ENCODE measurements around the gene GPBP1L1. TPM values are rescaled to one million over a fixed set of nuclear protein-coding genes. Genes with fewer than 3 reads are reported as not detected.

The GPBP1L1 gene
- total RNA-seq, 1 experiment from 2014 or later: 116 TPM

DNA sequence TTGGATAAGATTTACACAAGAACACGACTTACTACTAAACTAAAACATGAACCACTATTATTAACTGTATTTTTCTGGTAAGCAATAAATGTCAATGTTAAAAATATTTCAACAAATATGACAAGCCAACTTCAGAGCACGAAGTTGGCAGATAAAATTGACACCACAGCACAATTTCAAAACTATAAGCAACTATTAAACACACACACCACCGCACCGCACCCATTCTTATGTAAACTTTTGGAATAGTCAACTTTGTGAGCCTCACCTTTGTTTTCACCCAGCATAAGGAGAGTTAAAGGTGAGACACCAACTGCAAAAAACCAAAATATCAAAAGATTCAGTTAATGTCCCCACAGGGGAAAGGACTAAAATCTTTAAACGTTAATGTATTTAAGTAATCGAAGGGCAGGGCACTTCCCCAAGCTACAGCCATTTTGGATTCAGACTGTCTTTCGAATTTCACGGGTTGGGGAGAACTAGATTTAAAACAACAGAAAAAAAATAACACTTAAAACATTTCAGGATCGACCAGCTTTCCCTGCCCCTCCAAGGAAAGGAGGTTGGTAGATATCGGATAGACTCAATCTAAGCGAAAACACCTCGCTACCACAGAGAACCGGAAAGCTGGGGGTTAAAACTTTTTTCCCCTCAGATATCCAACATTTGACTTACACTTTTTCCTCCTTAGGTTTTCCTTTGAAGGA is 872 bp downstream of the GPBP1L1 start:
- Mint-ChIP-seq H3K27ac (ENCODE audit: low read depth, unreplicated experiment) (peak overlapping the region; percentile 100), H3K4me1 (ENCODE audit: insufficient read depth, unreplicated experiment) (peaks cover 23% of the 10 kb centered on the region), H3K36me3 (ENCODE audit: insufficient read depth, unreplicated experiment) (peaks cover 45% of the 10 kb centered on the region), H3K4me3 (ENCODE audit: unreplicated experiment) (peak overlapping the region; percentile 91), H3K27me3 (ENCODE audit: insufficient read depth, unreplicated experiment) (no peaks in the 10 kb centered on the region), H3K9me3 (ENCODE audit: unreplicated experiment) (no peaks in the 10 kb centered on the region)
- ChIA-PET POLR2A (interaction anchor here (0.7 to 5.1 kb wide), 48 partner anchors 9 to 964 kb away, joined by 3 to 57 read pairs (median 5); partner anchors contain the start of genes AKR1A1, CCDC163, HECTD3 and LRRC41), CTCF (interaction anchor here (0.5 to 1.0 kb wide), 5 partner anchors 21 to 559 kb away, joined by 3 read pairs; no protein-coding TSS in a partner anchor)
- peak; percentile 41 for DNase-seq (ENCODE audit: unreplicated experiment)
- BruUV-seq (replicated peaks): no TSS peak
- TF ChIP-seq, protein P1, sequence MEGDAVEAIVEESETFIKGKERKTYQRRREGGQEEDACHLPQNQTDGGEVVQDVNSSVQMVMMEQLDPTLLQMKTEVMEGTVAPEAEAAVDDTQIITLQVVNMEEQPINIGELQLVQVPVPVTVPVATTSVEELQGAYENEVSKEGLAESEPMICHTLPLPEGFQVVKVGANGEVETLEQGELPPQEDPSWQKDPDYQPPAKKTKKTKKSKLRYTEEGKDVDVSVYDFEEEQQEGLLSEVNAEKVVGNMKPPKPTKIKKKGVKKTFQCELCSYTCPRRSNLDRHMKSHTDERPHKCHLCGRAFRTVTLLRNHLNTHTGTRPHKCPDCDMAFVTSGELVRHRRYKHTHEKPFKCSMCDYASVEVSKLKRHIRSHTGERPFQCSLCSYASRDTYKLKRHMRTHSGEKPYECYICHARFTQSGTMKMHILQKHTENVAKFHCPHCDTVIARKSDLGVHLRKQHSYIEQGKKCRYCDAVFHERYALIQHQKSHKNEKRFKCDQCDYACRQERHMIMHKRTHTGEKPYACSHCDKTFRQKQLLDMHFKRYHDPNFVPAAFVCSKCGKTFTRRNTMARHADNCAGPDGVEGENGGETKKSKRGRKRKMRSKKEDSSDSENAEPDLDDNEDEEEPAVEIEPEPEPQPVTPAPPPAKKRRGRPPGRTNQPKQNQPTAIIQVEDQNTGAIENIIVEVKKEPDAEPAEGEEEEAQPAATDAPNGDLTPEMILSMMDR (IDR thresholded peaks at IDR 0.05; ENCODE audit: unreplicated experiment): no peak
- intact Hi-C loops (cut with micrococcal nuclease): loop anchor here (1.0 to 10.0 kb wide), 4 partner anchors 41 to 195 kb away; partner anchors contain the start of gene MAST2

DNA sequence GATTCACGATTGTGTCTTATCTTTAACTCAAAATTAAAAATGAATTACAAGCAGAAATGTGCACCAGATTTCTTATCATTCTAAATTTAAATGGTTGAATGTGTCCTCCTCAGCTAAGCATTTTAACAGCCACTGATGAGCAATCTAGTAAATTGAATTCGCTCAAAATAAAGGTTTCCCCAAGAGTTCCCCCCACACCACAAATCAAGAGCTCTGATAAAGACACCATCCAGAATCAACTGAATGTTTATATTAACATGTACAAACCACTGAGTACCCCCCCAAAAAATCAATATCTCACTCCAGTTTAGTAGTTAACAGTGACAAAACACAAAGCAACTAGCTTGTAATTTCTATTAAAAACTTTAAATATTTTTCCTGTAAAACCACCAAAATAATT is 1.9 kb downstream of the GPBP1L1 start:
- BruUV-seq (replicated peaks): no TSS peak
- Mint-ChIP-seq H3K4me1 (ENCODE audit: insufficient read depth, unreplicated experiment) (peaks cover 26% of the 10 kb centered on the region), H3K9me3 (ENCODE audit: unreplicated experiment) (no peaks in the 10 kb centered on the region), H3K36me3 (ENCODE audit: insufficient read depth, unreplicated experiment) (peaks cover 41% of the 10 kb centered on the region), H3K27me3 (ENCODE audit: insufficient read depth, unreplicated experiment) (no peaks in the 10 kb centered on the region), H3K27ac (ENCODE audit: low read depth, unreplicated experiment) (peak overlapping the region; percentile 100), H3K4me3 (ENCODE audit: unreplicated experiment) (peak overlapping the region; percentile 91)
- CTCF ChIA-PET: interaction anchor here (0.6 kb wide), 1 partner anchor 66 kb away, joined by 3 read pairs; no protein-coding TSS in a partner anchor
- TF ChIP-seq, protein P1 (IDR thresholded peaks at IDR 0.05; ENCODE audit: unreplicated experiment): no peak
- intact Hi-C loops (cut with micrococcal nuclease): loop anchor here (10.0 kb wide), 1 partner anchor 170 kb away; no protein-coding TSS in a partner anchor
- DNase-seq (ENCODE audit: unreplicated experiment): no peak
- POLR2A ChIA-PET: interaction anchor here (0.7 to 5.1 kb wide), 8 partner anchors 13 to 295 kb away, joined by 3 to 57 read pairs (median 3); partner anchors contain the start of genes MAST2 and PRDX1

DNA sequence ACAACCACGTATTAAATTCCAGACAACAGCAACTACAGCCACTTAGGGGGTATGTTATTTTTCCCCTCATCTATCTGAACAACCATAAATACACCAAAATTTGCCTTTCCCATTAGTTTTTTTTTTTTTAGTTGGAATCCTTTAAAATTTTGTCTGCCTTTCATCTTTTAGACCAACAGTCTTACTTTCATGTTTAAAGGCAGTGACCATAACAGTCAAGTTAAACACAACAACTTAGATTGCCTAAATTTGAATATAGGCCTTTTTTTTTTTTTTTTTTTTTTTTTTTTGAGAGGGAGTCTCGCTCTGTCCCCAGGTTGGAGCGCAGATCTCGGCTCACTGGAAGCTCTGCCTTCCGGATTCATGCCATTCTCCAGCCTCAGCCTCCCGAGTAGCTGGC is 3.4 kb downstream of the GPBP1L1 start:
- TF ChIP-seq, protein P1 (IDR thresholded peaks at IDR 0.05; ENCODE audit: unreplicated experiment): no peak
- intact Hi-C loops (cut with micrococcal nuclease): loop anchor here (10.0 kb wide), 1 partner anchor 168 kb away; no protein-coding TSS in a partner anchor
- peaks cover 37% of the 10 kb centered on the region for H3K4me1 Mint-ChIP-seq (ENCODE audit: insufficient read depth, unreplicated experiment)
- no peaks in the 10 kb centered on the region for H3K9me3 Mint-ChIP-seq (ENCODE audit: unreplicated experiment)
- peaks cover 28% of the 10 kb centered on the region for H3K36me3 Mint-ChIP-seq (ENCODE audit: insufficient read depth, unreplicated experiment)
- DNase-seq (ENCODE audit: unreplicated experiment): no peak
- ChIA-PET POLR2A (interaction anchor here (1.4 to 1.9 kb wide), 2 partner anchors 11 to 25 kb away, joined by 5 to 11 read pairs; no protein-coding TSS in a partner anchor), CTCF (interaction anchor here (0.9 kb wide), 1 partner anchor 32 kb away, joined by 3 read pairs; no protein-coding TSS in a partner anchor)
- peak overlapping the region; percentile 10 for H3K4me3 Mint-ChIP-seq (ENCODE audit: unreplicated experiment)
- no peak overlapping the region for H3K27ac Mint-ChIP-seq (ENCODE audit: low read depth, unreplicated experiment)
- H3K27me3 Mint-ChIP-seq (ENCODE audit: insufficient read depth, unreplicated experiment): no peaks in the 10 kb centered on the region
- BruUV-seq (replicated peaks): no TSS peak

DNA sequence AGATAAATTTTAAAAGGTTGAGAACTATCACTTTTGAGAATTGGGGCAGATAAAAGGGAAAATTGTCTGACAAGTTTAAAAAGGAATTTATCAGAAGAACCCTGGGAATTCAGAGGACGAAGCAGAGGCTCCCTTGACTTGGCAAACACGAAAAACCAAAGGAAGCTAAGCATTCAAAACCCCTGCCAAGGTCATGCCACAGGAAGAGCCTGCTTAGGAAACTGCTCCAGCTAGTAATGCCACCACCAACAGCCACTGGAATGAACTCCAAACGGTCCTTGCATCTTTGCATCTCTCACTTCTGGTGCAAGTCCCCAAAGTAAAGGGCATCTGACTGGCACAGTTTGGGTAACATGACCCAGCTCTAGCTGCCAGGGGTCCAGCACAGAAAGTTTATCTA is 7.2 kb downstream of the GPBP1L1 start:
- intact Hi-C loops (cut with micrococcal nuclease): no loop called here
- TF ChIP-seq, protein P1 (IDR thresholded peaks at IDR 0.05; ENCODE audit: unreplicated experiment): no peak
- ChIA-PET CTCF (no interaction called here), POLR2A (interaction anchor here (2.2 to 3.0 kb wide), 2 partner anchors 9 to 23 kb away, joined by 9 to 13 read pairs; partner anchors contain the start of gene TMEM69)
- Mint-ChIP-seq H3K9me3 (ENCODE audit: unreplicated experiment) (no peaks in the 10 kb centered on the region), H3K36me3 (ENCODE audit: insufficient read depth, unreplicated experiment) (peaks cover 13% of the 10 kb centered on the region), H3K4me3 (ENCODE audit: unreplicated experiment) (no peak overlapping the region), H3K27ac (ENCODE audit: low read depth, unreplicated experiment) (peak overlapping the region; percentile 16), H3K27me3 (ENCODE audit: insufficient read depth, unreplicated experiment) (no peaks in the 10 kb centered on the region), H3K4me1 (ENCODE audit: insufficient read depth, unreplicated experiment) (peaks cover 45% of the 10 kb centered on the region)
- peak; percentile 32 for DNase-seq (ENCODE audit: unreplicated experiment)
- no TSS peak for BruUV-seq (replicated peaks)
